Temporal lobe (tissue), 2 donors: ENCODE results near the gene ZNF365. TPM values are rescaled to one million over a fixed set of nuclear protein-coding genes. Genes with fewer than 3 reads are reported as not detected.

ENCODE experiments used
- small RNA-seq: library from RNA; depleted of rRNA; stranded (forward); fragments of <200 nt; gene quantifications from one replicate; pipeline ENCODE3, GENCODE V24; 2014; ENCODE audit warnings: low replicate concordance
- total RNA-seq: library from RNA; depleted of rRNA; stranded (reverse); fragments of >200 nt; gene quantifications from one replicate; pipeline ENCODE4 v1.2.3, GENCODE V29; 2014

The ZNF365 gene
- total RNA-seq, 1 donor from 2014 or later: 16.2 TPM

Small RNA genes lying within 50 kb of the gene (small RNA-seq; reads per million reads assigned to genes)
- not detected for gene RN7SL591P

Other genes with a start within 250 kb of the ZNF365 start
- gene RTKN2, start 105.5 kb upstream of the ZNF365 start, total RNA-seq: 3.7 TPM